Gastroesophageal sphincter (tissue), 3 donors: Measurements from ENCODE around the gene GTF3C1.

Source experiments
- EP300 ChIP-seq: sonication (generic); formaldehyde crosslinking; IDR thresholded peaks from one replicate; pipeline ENCODE4 v1.6.1; 2017; ENCODE audit warnings: antibody characterized with exemption, mild to moderate bottlenecking
- POLR2A ChIP-seq, 2 donors: fragments of 450-650 bp; IDR thresholded peaks; one replicate each; pipeline ENCODE4 v1.6.1; 2017; ENCODE audit warnings: antibody characterized with exemption in 2 of 2, mild to moderate bottlenecking in 2 of 2, moderate library complexity in 1 of 2
- POLR2AphosphoS5 ChIP-seq: sonication (generic); formaldehyde crosslinking; IDR thresholded peaks from one replicate; pipeline ENCODE4 v1.6.1; 2017; ENCODE audit warnings: antibody characterized with exemption
- TF ChIP-seq, protein P1 (sequence below), 4 experiments: fragments of 200-600 bp in 2 of 4; fragments of 450-650 bp in 2 of 4; sonication (generic) in 1 of 4; IDR thresholded peaks; one replicate each; pipeline ENCODE4 v1.5.1; 2017 to 2019; ENCODE audit warnings: antibody characterized with exemption in 4 of 4, mild to moderate bottlenecking in 2 of 4, moderate library complexity in 2 of 4

DNA sequence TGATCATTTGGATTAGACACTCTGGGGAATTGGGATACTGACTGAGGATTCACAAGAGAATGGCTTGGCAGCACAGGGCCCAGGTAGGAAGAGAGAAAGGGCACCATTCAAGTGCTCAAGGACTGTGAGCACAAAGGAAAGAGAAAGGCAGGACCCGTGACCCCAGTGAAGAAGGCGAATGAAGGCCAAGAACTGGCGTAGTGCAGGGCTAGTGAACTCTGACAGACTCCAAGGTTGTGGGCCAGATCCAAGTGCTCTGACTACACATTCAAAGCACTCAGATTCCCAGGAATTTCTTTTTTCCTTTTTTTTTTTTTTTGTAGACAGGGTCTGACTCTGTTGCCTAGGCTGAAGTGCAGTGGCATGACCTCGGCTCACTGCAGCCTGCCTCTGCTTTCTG is 5.0 kb downstream of the GTF3C1 start:
- TF ChIP-seq, protein P1, sequence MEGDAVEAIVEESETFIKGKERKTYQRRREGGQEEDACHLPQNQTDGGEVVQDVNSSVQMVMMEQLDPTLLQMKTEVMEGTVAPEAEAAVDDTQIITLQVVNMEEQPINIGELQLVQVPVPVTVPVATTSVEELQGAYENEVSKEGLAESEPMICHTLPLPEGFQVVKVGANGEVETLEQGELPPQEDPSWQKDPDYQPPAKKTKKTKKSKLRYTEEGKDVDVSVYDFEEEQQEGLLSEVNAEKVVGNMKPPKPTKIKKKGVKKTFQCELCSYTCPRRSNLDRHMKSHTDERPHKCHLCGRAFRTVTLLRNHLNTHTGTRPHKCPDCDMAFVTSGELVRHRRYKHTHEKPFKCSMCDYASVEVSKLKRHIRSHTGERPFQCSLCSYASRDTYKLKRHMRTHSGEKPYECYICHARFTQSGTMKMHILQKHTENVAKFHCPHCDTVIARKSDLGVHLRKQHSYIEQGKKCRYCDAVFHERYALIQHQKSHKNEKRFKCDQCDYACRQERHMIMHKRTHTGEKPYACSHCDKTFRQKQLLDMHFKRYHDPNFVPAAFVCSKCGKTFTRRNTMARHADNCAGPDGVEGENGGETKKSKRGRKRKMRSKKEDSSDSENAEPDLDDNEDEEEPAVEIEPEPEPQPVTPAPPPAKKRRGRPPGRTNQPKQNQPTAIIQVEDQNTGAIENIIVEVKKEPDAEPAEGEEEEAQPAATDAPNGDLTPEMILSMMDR (IDR thresholded peaks at IDR 0.05): no peak
- no peak for TF ChIP-seq POLR2AphosphoS5
- no peak for TF ChIP-seq EP300
- TF ChIP-seq POLR2A (IDR thresholded peaks at IDR 0.05): no peak
